HEK293 (cell line): ENCODE results near the gene CELSR3.

Experiments
- CTCF ChIA-PET: fragments of 350-600 bp; formaldehyde crosslinking; extraction: SDS; loops from one replicate; lab custom pipeline; 2021; ENCODE audit warnings: antibody characterized with exemption; lab: Yijun Ruan, JAX
- POLR2A ChIA-PET: fragments of 300-600 bp; formaldehyde crosslinking; extraction: SDS; loops from one replicate; lab custom pipeline; 2020; ENCODE audit warnings: antibody characterized with exemption, inconsistent platforms; lab: Yijun Ruan, JAX
- H3K27ac ChIP-seq: fragments of 200-500 bp; sonication (Bioruptor generic); 2 replicates; pipeline ENCODE4 v1.5.1; 2014; ENCODE audit warnings: low read depth, low read length, control low read depth, inconsistent platforms; ENCODE audit errors: extremely low read depth
- H3K36me3 ChIP-seq, 2 experiments: fragments of 200-500 bp in 1 of 2; sonication (Bioruptor generic) in 1 of 2; 1 replicate in 1 of 2; 2 replicates in 1 of 2; pipeline ENCODE4 v1.5.1; 2014 to 2017; ENCODE audit warnings: inconsistent platforms in 2 of 2, low read length in 2 of 2; ENCODE audit not compliant: control insufficient read depth in 2 of 2, insufficient read depth in 1 of 2
- H3K4me1 ChIP-seq: fragments of 200-500 bp; sonication (Bioruptor generic); 2 replicates; pipeline ENCODE4 v1.5.1; 2014; ENCODE audit warnings: mild to moderate bottlenecking, low read length, inconsistent platforms; ENCODE audit not compliant: control insufficient read depth, insufficient read depth
- H3K4me3 ChIP-seq: 2 replicates; pipeline ENCODE4 v1.5.1; 2011; ENCODE audit warnings: low read depth, mild to moderate bottlenecking, control low read depth, low read length, moderate library complexity
- H3K9me3 ChIP-seq: fragments of 200-500 bp; sonication (Bioruptor generic); 2 replicates; pipeline ENCODE4 v1.5.1; 2014; ENCODE audit warnings: low read depth, low read length, inconsistent platforms; ENCODE audit not compliant: control insufficient read depth, insufficient read depth
- BCL11B ChIP-seq: fragments of 450-650 bp; formaldehyde crosslinking; IDR thresholded peaks from 2 replicates; pipeline ENCODE4 v1.5.1; 2016; ENCODE audit warnings: low read depth, missing biosample characterization, missing genetic modification characterization
- GFI1B ChIP-seq: fragments of 450-650 bp; formaldehyde crosslinking; IDR thresholded peaks from 2 replicates; pipeline ENCODE4 v1.5.1; 2016; ENCODE audit warnings: missing biosample characterization, missing genetic modification characterization
- HOXA7 ChIP-seq: sonication (generic); formaldehyde crosslinking; IDR thresholded peaks from 2 replicates; pipeline ENCODE4 v1.8.1; 2022; ENCODE audit warnings: missing genetic modification reagents, borderline replicate concordance
- MZF1 ChIP-seq: fragments of 450-650 bp; formaldehyde crosslinking; IDR thresholded peaks from 2 replicates; pipeline ENCODE4 v1.5.1; 2017; ENCODE audit warnings: missing biosample characterization, missing genetic modification characterization, borderline replicate concordance
- TCF7L2 ChIP-seq: IDR thresholded peaks from 2 replicates; pipeline ENCODE4 v1.6.1; 2011; ENCODE audit warnings: low read depth, mild to moderate bottlenecking, inconsistent platforms, low read length, moderate library complexity, borderline replicate concordance
- ZBTB20 ChIP-seq: fragments of 450-650 bp; formaldehyde crosslinking; IDR thresholded peaks from 2 replicates; pipeline ENCODE4 v1.5.1; 2016; ENCODE audit warnings: missing biosample characterization, missing genetic modification characterization
- ZNF16 ChIP-seq: fragments of 450-650 bp; formaldehyde crosslinking; IDR thresholded peaks from 2 replicates; pipeline ENCODE4 v1.5.1; 2016; ENCODE audit warnings: low read depth, missing biosample characterization, missing genetic modification characterization
- ZNF223 ChIP-seq: fragments of 450-650 bp; formaldehyde crosslinking; IDR thresholded peaks from 2 replicates; pipeline ENCODE4 v1.5.1; 2016; ENCODE audit warnings: missing biosample characterization, missing genetic modification characterization
- ZNF280D ChIP-seq: fragments of 450-650 bp; formaldehyde crosslinking; IDR thresholded peaks from 2 replicates; pipeline ENCODE4 v1.5.1; 2016; ENCODE audit warnings: missing biosample characterization, missing genetic modification characterization
- ZNF366 ChIP-seq: fragments of 450-650 bp; formaldehyde crosslinking; conservative IDR thresholded peaks from 2 replicates; pipeline ENCODE4 v1.5.1; 2016; ENCODE audit warnings: missing biosample characterization, missing genetic modification characterization
- ZNF514 ChIP-seq: fragments of 450-650 bp; formaldehyde crosslinking; IDR thresholded peaks from 2 replicates; pipeline ENCODE4 v1.5.1; 2016; ENCODE audit warnings: missing biosample characterization, missing genetic modification characterization
- ZNF518A ChIP-seq: fragments of 450-650 bp; formaldehyde crosslinking; conservative IDR thresholded peaks from 2 replicates; pipeline ENCODE4 v1.5.1; 2016; ENCODE audit warnings: low read depth, missing biosample characterization, missing genetic modification characterization
- ZNF621 ChIP-seq: fragments of 450-650 bp; formaldehyde crosslinking; IDR thresholded peaks from 2 replicates; pipeline ENCODE4 v1.5.1; 2017; ENCODE audit warnings: missing biosample characterization, missing genetic modification characterization
- ZNF660 ChIP-seq: fragments of 450-650 bp; IDR thresholded peaks from 2 replicates; pipeline ENCODE4 v1.5.1; 2018; ENCODE audit warnings: missing biosample characterization, mild to moderate bottlenecking, missing genetic modification characterization
- ZNF664 ChIP-seq: fragments of 450-650 bp; formaldehyde crosslinking; IDR thresholded peaks from 2 replicates; pipeline ENCODE4 v1.5.1; 2016; ENCODE audit warnings: missing biosample characterization, missing genetic modification characterization
- TF ChIP-seq, protein P1 (sequence below): fragments of 450-650 bp; formaldehyde crosslinking; IDR thresholded peaks from 2 replicates; pipeline ENCODE4 v1.5.1; 2016; ENCODE audit warnings: missing biosample characterization, missing genetic modification characterization, borderline replicate concordance
- TF ChIP-seq, protein P2 (sequence below): fragments of 450-650 bp; formaldehyde crosslinking; IDR thresholded peaks from 2 replicates; pipeline ENCODE4 v1.5.1; 2016; ENCODE audit warnings: missing biosample characterization, missing genetic modification characterization

Gene CELSR3

GRCh38 chr3:48594417-48595049 lies 68.2 kb downstream of the CELSR3 start:
- POLR2A ChIA-PET, result no interaction called here
- Histone ChIP-seq H3K9me3 (no peaks in the 10 kb centered on the region), H3K27ac (no peak overlapping the region), H3K4me1 (no peaks in the 10 kb centered on the region; the same call in 1 of the 2 replicates), H3K36me3 (peaks cover 0 to 28% of the 10 kb centered on the region in 2 experiments; a peak in 1 of 3 replicates), H3K4me3 (peak overlapping the region; percentile 32)
- TF ChIP-seq ZNF280D (tag by site-specific recombination), result no peak
- no peak for TF ChIP-seq ZNF518A
- no peak for TF ChIP-seq HOXA7
- no peak for TF ChIP-seq ZNF660 (tag by site-specific recombination)
- TF ChIP-seq TCF7L2, result no peak
- TF ChIP-seq MZF1 (tag by site-specific recombination), result no peak
- TF ChIP-seq ZNF664 (tag by site-specific recombination), result no peak
- TF ChIP-seq ZNF223 (tag by site-specific recombination), result no peak
- TF ChIP-seq, protein P1, sequence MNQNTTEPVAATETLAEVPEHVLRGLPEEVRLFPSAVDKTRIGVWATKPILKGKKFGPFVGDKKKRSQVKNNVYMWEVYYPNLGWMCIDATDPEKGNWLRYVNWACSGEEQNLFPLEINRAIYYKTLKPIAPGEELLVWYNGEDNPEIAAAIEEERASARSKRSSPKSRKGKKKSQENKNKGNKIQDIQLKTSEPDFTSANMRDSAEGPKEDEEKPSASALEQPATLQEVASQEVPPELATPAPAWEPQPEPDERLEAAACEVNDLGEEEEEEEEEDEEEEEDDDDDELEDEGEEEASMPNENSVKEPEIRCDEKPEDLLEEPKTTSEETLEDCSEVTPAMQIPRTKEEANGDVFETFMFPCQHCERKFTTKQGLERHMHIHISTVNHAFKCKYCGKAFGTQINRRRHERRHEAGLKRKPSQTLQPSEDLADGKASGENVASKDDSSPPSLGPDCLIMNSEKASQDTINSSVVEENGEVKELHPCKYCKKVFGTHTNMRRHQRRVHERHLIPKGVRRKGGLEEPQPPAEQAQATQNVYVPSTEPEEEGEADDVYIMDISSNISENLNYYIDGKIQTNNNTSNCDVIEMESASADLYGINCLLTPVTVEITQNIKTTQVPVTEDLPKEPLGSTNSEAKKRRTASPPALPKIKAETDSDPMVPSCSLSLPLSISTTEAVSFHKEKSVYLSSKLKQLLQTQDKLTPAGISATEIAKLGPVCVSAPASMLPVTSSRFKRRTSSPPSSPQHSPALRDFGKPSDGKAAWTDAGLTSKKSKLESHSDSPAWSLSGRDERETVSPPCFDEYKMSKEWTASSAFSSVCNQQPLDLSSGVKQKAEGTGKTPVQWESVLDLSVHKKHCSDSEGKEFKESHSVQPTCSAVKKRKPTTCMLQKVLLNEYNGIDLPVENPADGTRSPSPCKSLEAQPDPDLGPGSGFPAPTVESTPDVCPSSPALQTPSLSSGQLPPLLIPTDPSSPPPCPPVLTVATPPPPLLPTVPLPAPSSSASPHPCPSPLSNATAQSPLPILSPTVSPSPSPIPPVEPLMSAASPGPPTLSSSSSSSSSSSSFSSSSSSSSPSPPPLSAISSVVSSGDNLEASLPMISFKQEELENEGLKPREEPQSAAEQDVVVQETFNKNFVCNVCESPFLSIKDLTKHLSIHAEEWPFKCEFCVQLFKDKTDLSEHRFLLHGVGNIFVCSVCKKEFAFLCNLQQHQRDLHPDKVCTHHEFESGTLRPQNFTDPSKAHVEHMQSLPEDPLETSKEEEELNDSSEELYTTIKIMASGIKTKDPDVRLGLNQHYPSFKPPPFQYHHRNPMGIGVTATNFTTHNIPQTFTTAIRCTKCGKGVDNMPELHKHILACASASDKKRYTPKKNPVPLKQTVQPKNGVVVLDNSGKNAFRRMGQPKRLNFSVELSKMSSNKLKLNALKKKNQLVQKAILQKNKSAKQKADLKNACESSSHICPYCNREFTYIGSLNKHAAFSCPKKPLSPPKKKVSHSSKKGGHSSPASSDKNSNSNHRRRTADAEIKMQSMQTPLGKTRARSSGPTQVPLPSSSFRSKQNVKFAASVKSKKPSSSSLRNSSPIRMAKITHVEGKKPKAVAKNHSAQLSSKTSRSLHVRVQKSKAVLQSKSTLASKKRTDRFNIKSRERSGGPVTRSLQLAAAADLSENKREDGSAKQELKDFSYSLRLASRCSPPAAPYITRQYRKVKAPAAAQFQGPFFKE (tag by site-specific recombination), result no peak
- no peak for TF ChIP-seq ZNF16 (tag by site-specific recombination)
- no peak for TF ChIP-seq ZNF366
- TF ChIP-seq, protein P2, sequence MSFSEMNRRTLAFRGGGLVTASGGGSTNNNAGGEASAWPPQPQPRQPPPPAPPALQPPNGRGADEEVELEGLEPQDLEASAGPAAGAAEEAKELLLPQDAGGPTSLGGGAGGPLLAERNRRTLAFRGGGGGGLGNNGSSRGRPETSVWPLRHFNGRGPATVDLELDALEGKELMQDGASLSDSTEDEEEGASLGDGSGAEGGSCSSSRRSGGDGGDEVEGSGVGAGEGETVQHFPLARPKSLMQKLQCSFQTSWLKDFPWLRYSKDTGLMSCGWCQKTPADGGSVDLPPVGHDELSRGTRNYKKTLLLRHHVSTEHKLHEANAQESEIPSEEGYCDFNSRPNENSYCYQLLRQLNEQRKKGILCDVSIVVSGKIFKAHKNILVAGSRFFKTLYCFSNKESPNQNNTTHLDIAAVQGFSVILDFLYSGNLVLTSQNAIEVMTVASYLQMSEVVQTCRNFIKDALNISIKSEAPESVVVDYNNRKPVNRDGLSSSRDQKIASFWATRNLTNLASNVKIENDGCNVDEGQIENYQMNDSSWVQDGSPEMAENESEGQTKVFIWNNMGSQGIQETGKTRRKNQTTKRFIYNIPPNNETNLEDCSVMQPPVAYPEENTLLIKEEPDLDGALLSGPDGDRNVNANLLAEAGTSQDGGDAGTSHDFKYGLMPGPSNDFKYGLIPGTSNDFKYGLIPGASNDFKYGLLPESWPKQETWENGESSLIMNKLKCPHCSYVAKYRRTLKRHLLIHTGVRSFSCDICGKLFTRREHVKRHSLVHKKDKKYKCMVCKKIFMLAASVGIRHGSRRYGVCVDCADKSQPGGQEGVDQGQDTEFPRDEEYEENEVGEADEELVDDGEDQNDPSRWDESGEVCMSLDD (tag by site-specific recombination), result no peak
- TF ChIP-seq ZBTB20 (tag by site-specific recombination), result no peak
- no peak for TF ChIP-seq ZNF514 (tag by site-specific recombination)
- no peak for TF ChIP-seq ZNF621 (tag by site-specific recombination)
- no peak for TF ChIP-seq GFI1B (tag by site-specific recombination)
- no peak for TF ChIP-seq BCL11B (tag by site-specific recombination)
- CTCF ChIA-PET, result no interaction called here
